Umbilical cord (tissue), 2 donors: ENCODE data around the gene ZNF681. TPM values are rescaled to one million over a fixed set of nuclear protein-coding genes. Genes with fewer than 3 reads are reported as not detected.
"Not testable (repeated sequence)": the region's sequence is repeated elsewhere in the genome, so short reads cannot be mapped to it uniquely, and the experiment has no call there.

Experiments used
- DNase-seq: peaks from one replicate; pipeline ENCODE4 v3.0.0-alpha.2; 2015; ENCODE audit warnings: low spot score
- total RNA-seq: library from RNA; depleted of rRNA; stranded (reverse); fragments of >200 nt; gene quantifications from one replicate; pipeline ENCODE4 v1.2.3, GENCODE V29; 2014; ENCODE audit warnings: low replicate concordance; ENCODE audit not compliant: insufficient read depth

ZNF681 gene
- 6.5 TPM for total RNA-seq

DNA sequence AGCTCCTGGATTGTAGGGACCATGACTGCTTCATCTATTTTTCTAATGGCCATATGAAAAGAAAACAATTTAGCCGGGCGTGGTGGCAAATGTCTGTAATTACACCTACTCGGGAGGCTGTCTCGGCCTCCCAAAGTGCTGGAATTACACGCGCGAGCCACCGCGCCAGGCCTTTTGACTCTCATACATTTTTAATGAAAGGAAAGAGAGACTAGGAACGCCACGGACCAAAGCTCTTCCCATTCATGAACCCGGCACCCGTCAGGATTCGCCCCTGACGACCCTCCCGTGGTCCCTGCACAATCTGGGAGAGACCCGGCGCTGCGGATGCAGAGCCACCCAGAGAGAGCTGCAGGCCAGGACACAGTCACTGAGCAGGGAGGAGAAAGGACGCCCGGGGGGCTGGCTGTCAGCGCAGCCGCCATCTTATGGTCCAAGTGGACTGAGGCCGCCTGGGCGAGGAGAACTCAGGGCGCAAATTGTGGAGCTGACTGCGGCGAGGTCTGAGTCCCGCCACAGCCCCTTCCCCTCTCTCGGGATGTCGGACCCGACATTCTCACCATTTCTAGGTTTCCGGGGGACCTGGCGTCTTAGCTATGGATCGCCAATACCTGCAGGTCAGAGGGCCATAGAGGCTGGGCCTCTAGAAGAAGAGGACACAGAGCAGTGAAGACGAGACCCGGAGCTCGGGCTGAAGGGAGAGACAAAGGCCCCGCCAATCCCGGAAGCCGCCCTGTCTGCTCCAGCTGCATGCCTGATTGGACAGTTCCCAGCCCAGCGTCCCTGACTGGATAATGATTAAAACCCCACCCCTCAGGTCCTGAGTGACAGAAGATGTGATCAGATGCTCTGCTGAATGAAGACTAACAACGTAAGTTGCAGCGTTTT, at the start of gene ZNF681:
TSS of gene ZNF681 (minus strand) at position 705 of the 888 bp plus-strand sequence. CDS start at position 563, 142 bp downstream.
- DNase-seq, result peak; percentile 98

- no peak for DNase-seq
Measured at GRCh38 chr19:23804676-23805075, 46.0 kb upstream of the ZNF681 start.

- peak; percentile 42 for DNase-seq
Measured at GRCh38 chr19:23802290-23802689, 43.6 kb upstream of the ZNF681 start.

DNA sequence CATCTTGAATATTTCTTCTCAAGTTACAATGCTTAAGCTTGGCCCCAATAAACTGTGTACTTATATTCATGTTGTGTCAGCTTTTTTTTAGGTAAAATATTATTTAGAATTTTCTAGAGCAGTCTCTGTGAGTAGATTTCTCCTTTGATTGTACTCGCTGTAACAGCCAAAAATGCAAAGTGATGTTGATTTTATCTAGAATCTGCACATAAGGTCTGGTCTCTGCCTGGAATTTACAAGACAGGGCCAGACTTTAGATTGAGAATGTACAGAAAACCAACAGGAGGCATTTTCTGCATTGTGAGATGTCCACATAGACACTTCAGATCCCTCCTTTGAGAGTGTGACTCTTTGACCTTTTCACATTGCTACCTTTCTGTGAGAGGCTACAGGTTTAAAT, 43.1 kb upstream of the ZNF681 start:
- peak; percentile 52 for DNase-seq

GRCh38 chr19:23800868-23801267, 42.2 kb upstream of the ZNF681 start:
- DNase-seq, result no peak

DNA sequence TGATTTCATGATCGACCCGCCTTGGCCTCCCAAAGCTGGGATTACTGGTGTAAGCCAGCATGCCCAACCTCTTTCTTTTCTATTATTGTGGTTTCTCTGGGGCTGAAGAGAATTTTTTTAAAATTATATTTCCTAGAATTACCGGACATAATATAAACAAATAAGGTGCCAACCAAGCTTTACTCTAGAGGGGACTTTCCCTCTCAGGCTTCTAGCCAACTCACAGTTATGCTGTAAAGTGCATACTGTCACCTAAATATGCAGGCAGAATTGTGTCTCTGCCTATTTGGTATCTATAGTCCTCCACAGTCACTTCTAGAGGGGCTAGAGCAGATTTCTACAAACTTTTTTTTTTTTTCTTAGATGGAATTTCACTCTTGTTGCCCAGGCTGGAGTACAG, 41.6 kb upstream of the ZNF681 start:
- DNase-seq, result no peak

DNA sequence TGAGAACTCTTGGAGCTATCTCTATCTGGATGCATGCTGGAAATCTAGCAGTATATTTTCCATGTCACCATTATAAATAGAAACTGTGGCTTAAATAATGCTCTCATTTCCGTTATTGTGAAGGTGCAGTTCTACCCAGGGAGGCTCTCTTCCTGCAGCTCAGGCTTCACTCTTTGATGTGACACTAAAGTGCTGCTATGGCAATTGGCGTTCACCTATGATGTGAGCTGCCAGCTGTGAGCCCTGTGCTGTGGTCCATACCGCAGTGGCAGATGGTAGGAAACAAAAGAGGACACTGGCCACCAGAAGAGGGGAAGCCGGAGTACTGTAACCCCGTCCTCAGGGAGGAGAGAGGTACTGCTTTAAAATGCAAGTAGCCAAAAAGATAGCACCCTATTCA, 40.6 kb upstream of the ZNF681 start:
- DNase-seq, result no peak

- no peak for DNase-seq
Measured at GRCh38 chr19:23795462-23795861, 36.8 kb upstream of the ZNF681 start.

GRCh38 chr19:23792784-23793183, 34.1 kb upstream of the ZNF681 start:
- no peak for DNase-seq

DNA sequence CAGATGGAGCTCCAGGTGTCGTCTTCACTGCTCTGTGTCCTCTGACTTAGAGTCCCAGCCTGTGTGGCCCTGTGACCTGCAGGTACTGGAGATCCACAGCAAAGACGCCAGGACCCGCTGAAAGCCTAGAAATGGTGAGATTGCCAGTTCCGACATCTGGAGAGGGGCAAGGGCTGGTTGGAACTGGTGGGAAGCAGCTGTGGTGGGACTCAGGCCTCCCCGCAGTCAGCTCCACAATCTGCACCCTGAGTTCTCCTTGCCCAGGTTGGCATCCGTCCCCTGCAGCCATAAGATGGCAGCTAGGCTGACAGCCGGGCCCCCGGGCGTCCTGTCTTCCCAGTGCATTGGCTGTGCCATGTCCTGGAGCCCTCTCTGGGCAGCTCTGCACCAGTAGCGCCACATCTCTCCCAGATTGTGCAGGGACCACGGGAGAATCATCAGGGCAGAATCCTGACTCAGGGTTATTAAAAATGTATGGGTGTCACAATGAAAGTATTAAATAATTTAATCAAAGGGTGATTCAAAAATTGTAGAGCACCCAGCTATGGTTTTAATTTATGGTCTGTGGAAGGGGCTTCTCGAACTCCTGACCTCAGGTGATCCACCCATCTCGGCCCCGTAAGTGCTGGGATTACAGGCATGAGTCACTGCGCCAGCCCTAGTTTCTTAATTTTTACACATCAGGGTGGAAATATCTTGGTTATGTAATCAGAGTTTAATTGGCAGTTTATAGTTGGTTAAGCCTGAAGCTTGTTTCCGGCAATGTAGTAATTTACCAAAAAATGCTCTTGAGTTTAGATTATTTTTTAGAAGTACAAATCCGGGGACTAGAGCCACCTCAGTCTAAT, 32.2 kb upstream of the ZNF681 start:
- DNase-seq, result no peak

- no peak for DNase-seq
Measured at GRCh38 chr19:23789246-23789645, 30.6 kb upstream of the ZNF681 start.

GRCh38 chr19:23788411-23788810, 29.7 kb upstream of the ZNF681 start:
- no peak for DNase-seq

GRCh38 chr19:23787106-23787505, 28.4 kb upstream of the ZNF681 start:
- DNase-seq, result peak; percentile 53

GRCh38 chr19:23785982-23786381, 27.3 kb upstream of the ZNF681 start:
- no peak for DNase-seq

- no peak for DNase-seq
Measured at GRCh38 chr19:23784274-23784673, 25.6 kb upstream of the ZNF681 start.

GRCh38 chr19:23783636-23784035, 24.9 kb upstream of the ZNF681 start:
- no peak for DNase-seq

- DNase-seq, result no peak
Measured at GRCh38 chr19:23779645-23780044, 21.0 kb upstream of the ZNF681 start.

DNA sequence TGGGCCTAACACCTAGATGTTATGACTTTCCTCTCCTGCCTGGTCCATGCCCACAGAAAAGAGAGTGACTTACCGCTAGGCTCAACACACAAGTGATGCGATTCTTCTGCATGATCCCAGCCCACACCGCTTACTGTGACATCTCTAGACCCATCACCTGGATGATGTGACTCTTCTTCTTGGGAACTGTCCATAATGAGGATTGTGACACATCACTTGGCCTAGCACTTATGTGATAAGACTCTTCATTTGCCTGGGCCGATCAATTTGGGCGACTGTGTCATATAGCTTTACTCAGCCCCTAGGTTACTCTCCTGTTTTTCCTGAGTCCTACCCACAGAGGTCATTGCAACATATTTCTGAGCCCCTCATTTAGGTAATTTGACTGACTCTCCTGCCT, 19.9 kb upstream of the ZNF681 start:
- no peak for DNase-seq

DNA sequence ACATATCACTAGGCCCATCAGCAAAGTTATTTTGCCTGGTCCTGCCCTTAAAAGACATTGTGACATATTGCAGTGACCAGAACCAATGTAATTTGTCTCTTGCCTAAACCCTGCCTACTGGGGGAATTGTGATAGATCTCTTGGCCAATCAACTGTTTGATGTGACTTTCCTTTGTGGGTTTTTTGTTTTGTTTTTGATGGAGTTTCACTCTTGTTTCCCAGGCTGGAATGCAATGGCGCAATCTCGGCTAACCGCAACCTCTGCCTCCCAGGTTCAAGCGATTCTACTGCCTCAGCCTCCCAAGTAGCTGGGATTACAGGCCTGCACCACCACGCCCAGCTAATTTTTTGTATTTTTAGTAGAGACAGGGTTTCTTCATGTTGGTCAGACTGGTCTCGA, 19.3 kb upstream of the ZNF681 start:
- not testable (repeated sequence) for DNase-seq

- DNase-seq, result no peak
Measured at GRCh38 chr19:23777216-23777615, 18.5 kb upstream of the ZNF681 start.

- DNase-seq, result no peak
Measured at GRCh38 chr19:23776507-23777205, 18.0 kb upstream of the ZNF681 start.

DNA sequence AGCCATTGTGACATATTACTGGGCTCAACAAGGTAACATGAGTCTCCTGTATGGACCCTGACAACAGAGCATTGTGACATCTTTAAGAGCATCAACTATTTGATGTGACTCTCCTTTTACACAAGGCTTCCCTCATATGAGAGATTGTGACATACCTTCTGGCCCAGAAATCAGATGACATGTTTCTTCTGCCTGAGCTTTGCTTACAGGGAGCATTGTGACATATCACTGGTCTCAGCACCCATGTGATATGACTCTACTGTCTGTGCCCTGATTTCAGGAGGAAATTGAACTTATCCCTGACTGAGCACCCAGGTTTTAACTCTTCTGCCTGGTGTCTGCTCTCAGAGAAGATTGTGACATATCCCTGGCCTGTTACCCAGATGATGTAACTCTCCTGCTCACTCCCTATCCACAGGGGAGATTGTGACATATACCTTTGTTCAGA, 15.9 kb upstream of the ZNF681 start:
- no peak for DNase-seq
